A549 (cell line): Measurements from ENCODE around the gene VAPB.

Experiments
- EP300 ChIP-seq, 2 experiments: fragments of >200 bp; sonication (Bioruptor Twin); formaldehyde crosslinking; IDR thresholded peaks; 2 replicates in 1 of 2; 3 replicates in 1 of 2; pipeline ENCODE4 v1.6.1; 2016 to 2017
- SMC3 ChIP-seq: fragments of >200 bp; sonication (Bioruptor Twin); formaldehyde crosslinking; IDR thresholded peaks from 3 replicates; pipeline ENCODE4 v1.6.1; 2018; ENCODE audit warnings: inconsistent platforms
- TF ChIP-seq, protein P1 (sequence below): fragments of >200 bp; sonication (Bioruptor Twin); formaldehyde crosslinking; IDR thresholded peaks from 3 replicates; pipeline ENCODE4 v1.5.1; 2016

DNA sequence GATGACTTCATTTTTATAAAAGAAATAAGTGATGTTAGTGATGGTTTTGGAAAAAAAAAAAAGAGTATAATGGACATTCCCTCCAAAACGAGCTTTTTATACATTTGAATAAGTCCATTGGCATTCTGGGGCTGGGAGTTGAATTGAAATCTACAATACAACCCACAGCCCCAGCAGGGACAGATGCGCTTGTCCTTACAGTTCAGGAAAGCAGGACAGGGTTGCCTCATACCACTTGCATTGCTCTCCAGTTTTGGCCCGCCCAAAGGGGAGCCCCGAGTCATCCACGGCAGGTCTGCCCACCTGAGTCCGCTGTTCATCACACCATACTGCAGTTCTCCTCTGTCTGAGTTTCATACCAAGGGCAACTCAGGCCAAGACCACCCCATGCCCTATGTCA is 46.2 kb downstream of the VAPB start:
- TF ChIP-seq, protein P1, sequence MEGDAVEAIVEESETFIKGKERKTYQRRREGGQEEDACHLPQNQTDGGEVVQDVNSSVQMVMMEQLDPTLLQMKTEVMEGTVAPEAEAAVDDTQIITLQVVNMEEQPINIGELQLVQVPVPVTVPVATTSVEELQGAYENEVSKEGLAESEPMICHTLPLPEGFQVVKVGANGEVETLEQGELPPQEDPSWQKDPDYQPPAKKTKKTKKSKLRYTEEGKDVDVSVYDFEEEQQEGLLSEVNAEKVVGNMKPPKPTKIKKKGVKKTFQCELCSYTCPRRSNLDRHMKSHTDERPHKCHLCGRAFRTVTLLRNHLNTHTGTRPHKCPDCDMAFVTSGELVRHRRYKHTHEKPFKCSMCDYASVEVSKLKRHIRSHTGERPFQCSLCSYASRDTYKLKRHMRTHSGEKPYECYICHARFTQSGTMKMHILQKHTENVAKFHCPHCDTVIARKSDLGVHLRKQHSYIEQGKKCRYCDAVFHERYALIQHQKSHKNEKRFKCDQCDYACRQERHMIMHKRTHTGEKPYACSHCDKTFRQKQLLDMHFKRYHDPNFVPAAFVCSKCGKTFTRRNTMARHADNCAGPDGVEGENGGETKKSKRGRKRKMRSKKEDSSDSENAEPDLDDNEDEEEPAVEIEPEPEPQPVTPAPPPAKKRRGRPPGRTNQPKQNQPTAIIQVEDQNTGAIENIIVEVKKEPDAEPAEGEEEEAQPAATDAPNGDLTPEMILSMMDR, result no peak
- no peak for TF ChIP-seq EP300 (IDR thresholded peaks at IDR 0.05)
- TF ChIP-seq SMC3, result no peak
